GM19193 (cell line): ENCODE measurements around the gene CPSF7.

Source experiments
- POLR2A ChIP-seq: IDR thresholded peaks from 4 replicates; pipeline ENCODE4 v1.6.1; 2011; ENCODE audit not compliant: insufficient read depth, insufficient read length; ENCODE audit errors: extremely low read depth

The CPSF7 gene

DNA sequence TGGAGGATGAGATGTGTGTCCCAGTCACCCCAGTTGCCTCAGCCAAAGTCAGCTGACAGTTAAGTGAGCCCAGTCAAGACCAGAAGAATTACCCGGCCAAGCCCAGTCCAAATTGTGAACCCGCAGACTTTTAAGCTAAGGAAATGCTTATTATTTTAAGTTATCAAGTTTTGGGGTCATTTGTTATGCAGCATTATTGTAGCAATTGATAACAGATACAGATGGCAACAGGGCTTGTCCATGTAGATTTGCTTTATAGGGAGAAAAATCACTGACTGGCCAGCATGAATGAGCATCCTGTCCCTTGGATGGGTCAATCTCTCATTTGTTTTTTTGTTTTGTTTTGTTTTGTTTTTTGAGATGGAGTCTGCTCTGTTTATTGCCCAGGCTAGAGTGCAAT lies 23.1 kb upstream of the CPSF7 start:
- TF ChIP-seq POLR2A = no peak

DNA sequence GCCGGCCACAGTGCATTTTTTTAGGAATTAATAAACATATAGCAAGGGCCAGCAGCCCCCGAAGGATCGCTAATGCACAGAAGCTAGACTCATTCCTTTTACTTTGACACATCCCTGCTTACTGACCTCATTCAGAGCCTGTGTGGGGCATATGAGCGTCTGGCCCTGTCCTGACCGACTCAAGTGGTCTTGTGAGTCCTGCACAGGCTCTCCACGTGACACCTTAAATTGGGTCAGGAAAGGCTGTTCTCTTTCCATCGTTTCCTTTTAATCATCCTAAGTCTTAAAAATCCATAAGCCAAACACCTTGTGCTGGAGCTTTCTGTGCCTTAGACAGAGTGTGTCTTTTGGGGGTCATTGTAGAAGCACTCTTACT lies 18.8 kb upstream of the CPSF7 start:
- TF ChIP-seq POLR2A = no peak

DNA sequence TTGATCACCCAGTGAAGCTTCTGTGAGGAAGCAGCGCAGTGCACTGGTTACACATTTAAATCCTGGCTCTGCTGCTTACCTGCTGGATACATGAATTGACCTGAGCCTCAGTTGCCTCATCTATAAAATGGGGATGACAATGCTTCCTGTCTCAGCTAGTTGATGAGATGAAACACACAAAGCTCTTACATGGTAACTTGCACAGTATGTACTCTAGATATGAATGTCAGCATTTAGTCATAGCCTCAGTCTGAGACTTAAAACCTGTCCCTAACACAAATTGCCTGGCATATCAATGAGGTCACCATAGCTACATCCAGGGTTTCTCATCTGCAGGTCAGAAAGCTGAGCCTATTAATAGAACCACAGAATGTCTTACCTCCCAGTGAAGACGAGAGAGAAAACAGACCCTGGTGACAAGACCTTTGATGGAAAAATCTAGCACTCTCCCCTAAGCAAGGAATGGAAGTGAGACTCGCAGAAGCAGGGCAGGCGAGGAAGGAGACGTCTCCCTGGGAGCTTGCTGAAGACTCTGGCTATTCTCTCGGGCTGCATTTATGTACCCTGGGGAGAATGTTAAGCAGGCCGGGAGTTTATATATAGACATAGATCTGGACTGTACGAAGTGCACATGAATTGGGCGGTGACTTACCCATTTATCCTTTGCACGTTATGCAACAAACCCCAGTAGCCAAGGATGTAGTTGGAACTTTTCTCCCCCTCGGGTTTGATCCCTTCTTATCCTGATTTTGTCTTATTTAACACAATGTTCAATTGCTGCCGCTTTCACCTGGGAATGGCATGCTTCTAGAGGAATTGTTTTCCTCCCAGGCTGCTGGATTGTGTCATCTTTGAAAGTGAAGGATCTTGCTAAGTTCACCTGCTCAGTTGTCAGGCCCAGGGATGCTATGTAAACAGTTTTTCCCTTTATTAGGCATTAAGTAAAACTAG lies 18.1 kb upstream of the CPSF7 start:
- TF ChIP-seq POLR2A = no peak

DNA sequence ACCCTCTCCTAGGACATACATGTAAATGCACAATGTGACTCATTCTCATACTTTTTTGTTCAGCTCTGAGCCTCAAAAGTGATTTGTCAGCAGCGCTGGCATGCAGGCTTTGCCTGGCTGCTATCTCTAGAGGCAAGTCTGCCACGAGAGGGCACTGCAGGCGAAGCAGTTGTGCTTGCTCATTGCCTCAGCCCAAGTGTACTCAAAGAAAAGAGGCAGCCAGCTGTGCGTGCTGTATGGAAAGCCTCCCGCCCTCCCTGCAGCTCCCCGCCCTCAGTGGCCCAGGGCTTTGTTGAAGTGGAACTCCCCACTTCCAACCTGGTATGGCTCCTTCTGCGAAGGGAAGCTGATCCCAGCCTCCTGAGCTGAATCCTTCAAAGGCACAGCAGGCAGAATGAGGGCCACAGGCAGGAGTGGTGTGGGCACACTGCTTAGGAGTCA lies 16.5 kb upstream of the CPSF7 start:
- TF ChIP-seq POLR2A = no peak

DNA sequence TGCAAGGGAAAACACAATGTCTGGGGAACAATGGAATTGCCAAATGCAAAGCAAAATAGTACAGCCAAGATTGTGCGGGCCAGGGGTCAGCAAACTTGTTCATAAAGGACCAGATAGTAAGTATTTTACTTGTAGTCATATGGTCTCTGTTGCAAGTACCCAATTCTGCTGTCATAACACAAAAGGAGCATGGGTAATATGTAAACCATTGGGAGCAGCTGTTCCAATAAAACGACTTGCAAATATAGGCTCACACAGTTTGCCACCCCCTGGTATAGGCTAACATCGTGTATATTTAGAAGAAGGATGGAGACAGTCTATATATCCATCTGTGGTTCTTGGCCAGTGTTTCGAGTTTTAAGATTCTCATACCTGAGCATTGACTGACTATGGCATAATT lies 15.7 kb upstream of the CPSF7 start:
- TF ChIP-seq POLR2A = no peak

DNA sequence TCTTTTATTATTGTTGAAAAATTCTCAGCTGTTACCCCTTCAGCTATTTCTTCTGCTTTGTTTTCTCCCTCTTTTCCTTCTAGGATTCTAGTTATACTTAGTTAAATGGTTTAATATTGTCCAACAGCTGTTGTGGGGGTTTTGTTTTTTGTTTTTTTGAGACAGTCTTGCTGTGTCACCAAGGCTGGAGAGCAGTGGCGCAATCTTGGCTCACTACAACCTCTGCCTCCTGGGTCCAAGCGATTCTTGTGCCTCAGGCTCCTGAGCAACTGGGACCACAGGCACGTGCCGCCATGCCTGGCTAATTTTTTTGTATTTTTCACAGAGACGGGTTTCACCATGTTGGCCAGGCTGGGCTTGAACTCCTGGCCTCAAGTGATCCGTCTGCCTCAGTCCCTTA lies 12.8 kb upstream of the CPSF7 start:
- no peak for TF ChIP-seq POLR2A

DNA sequence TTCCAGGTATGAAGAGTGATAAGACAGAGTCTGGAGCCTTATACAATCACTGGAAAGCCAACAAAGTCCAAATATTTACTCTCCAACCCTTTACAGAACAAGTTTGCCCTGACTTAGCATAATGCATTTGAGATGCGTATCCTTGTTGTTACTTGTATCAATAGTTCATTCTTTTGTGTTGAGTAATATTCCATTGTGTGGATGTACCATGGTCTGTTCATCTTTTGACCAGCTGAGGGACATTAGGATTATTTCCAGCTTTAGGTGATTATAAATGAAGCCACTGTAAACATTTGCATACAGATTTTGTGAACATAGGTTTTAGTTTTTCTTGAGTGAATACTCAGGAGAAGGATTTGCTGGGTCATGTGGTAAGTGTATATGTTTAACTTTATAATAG lies 9.8 kb upstream of the CPSF7 start:
- TF ChIP-seq POLR2A = no peak

DNA sequence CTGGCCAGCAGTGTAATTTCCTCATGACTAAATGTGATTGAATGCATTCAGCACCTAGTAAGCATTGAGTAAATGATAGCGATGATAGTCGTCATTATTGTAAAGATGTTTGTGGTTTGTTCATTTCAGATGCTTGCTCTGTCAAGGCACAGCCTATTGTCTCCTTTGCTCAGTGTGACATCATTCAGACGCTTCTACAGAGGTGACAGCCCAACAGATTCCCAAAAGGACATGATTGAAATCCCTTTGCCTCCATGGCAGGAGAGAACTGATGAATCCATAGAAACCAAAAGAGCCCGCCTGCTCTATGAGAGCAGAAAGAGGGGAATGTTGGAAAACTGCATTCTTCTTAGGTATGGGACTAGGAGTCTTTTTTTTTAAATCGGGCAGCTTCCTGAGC lies 7.7 kb upstream of the CPSF7 start:
- no peak for TF ChIP-seq POLR2A

DNA sequence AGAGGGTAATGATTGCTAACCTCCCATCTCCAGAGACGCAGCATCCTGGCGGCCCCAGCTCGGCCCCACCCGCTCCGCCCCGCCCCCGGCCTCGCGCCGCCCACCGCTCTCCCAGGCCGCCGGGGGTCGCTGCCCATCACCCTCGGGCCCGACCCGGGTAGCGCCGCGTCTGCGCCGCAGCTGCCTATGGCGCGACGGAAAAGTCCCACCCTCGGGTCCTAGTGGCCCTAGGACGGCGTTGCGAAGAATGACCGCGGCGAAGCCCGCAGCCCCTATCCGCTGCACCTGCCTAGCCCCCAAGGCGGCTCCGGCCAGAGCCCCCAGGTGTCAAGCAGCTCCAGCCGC lies 457 bp downstream of the CPSF7 start:
- no peak for TF ChIP-seq POLR2A

DNA sequence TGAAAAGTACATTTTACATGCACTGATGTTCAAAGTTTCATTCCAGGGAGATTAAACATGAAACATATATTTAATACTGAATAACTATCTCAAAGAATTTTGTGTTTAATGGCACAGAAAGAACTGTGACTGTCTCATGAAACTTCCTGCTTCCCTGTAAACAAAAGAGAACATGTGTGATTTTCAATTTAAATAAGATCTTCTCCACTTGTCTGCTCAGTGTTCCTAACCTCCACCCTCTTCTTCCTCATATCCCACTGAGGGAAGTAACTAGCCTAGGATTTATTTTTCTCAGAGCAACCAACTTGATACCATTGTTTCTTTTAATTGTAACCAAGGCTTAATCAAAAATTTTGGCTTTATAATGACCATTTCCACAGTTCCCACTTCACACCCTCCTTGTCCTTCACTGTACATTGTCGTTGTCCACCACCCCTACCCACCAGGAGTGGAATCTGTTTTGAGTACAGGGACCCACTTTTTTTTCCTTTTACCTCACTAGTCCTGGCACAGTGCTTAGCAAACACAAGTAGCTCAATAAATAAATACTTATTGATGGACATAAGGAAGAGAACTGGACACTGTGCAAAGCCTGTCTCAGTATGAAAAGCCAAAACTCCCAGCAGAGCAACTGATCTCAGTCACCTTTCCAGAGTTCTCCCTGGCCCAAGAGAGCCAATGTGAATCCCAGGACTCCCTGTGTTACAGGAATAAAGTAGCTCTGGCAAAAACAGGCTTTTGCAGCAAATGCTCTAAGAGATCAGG lies 4.2 kb downstream of the CPSF7 start:
- no peak for TF ChIP-seq POLR2A

DNA sequence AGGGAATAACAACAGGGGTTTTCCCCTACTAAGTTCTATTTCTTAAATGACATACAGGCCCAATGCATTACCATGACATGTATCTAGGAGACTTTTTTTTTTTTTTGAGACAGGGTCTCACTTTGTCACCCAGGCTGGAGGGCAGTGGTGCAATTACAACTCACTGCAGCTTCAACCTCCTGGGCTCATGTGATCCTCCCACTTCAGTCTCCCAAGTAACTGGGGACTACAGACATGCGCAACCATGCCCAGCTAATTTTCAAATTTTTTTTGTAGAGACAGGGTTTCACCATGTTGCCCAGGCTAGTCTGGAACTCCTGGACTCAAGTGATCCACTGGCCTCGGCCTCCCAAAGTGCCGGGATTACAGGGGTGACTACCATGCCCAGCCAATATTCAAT lies 7.5 kb downstream of the CPSF7 start:
- TF ChIP-seq POLR2A = no peak

DNA sequence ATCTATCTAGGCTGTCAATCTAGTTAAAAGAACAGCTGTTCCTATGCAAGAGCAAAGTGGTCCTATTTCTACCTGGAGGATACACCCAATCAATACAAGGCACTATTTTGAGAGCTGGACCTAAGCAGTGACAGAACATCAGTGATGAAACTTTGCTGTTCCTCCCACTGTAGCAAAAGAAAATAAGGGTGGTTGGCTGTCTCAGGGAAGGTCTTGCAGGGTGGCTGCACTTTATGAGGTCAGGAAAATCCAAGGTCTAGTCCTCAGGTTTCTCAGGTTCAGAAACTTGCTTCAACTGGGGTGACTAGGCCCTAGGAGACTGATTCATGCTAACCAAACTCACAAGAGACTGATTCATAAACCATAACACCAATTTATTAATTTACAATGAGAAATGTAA lies 11.6 kb downstream of the CPSF7 start:
- no peak for TF ChIP-seq POLR2A

DNA sequence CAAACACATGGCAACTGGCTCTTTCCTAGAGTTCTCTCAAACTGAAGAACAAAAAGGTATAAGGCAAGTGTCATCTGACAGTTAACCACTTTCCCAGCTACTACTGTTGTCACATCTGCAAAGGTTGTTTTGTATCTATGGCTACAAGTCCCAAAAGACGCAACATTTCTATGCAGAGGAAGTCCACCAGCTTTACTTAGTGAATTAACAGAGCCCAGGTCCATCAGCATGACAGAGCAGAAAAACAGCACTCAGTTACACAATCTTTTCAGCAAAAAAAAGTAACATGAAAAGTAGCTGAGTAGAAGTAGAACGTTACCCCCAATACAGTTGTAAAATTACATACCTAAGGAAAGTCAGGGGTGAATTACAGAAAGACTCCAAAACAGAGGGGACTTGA lies 12.1 kb downstream of the CPSF7 start:
- no peak for TF ChIP-seq POLR2A

DNA sequence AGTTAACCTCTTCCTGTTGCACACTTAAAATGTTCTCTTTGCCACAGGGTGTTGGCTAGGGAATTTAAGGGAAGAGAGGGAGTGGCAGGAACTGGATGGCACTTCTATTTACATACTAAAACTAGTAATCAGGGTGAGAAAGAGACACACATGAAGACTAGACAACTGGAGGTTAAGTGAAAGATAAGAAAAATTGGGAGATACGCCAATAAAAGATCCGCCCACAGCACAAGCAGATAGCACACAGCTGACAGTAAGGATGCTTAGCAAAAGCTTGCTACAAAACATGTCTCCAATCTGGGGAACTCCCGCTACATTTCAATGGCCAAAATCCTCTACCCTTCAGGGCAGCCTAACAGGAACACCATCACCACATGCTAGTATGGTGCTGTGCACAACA lies 12.8 kb downstream of the CPSF7 start:
- TF ChIP-seq POLR2A = no peak

DNA sequence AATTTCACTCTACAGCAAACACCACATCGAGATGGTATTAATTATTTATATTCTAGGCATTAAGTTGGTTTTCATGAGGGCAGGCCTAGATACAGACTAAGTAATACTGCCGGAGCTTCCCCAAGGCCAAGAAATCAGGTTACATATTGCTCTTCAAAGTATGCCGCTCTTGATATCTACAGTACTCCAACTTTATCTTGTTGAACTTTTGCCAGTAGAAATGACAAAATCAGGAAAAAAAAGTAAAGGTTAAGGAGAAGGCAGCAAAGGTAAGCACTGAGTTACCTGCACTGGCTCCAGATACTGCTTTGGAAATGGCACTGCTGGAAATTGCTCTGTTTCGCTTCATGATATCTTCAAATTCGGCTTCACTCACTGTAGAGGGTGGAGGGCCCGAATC lies 14.4 kb downstream of the CPSF7 start:
- no peak for TF ChIP-seq POLR2A

DNA sequence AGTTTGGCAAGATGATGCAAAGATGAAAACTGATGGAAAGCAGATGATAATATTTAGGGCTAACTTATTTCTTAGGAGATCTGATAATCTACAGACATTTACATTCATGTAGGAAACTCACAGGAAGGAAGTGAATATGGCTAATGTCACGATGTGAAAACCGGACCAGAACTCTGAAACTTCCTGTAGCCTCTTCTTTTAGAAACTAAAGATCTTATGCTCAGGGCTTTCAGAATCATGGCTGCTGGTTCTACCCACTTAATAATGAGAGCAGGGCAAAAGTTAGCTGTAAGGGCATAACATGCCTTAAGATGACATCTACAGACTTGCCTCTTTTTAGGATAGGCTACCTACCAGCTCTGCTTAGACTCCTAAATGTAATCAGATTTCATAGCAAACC lies 15.2 kb downstream of the CPSF7 start:
- no peak for TF ChIP-seq POLR2A
